Islet of Langerhans (tissue), 1 donor: ENCODE data around the gene SYNDIG1.

ENCODE experiments used
- FAIRE-seq: peaks from one replicate; lab custom pipeline; 2011; peaks lifted over from hg19 to GRCh38; lab: Jason Lieb, UNC

Gene SYNDIG1

GRCh38 chr20:24694157-24694726, 224.8 kb downstream of the SYNDIG1 start:
- no peak for FAIRE-seq

- FAIRE-seq = no peak
These were observed 225.5 kb downstream of the SYNDIG1 start for GRCh38 chr20:24694727-24695528.

- FAIRE-seq = no peak
These were observed 226.2 kb downstream of the SYNDIG1 start for GRCh38 chr20:24695529-24696225.

GRCh38 chr20:24696396-24696795, 227.0 kb downstream of the SYNDIG1 start:
- no peak for FAIRE-seq

GRCh38 chr20:24697411-24697810, 228.0 kb downstream of the SYNDIG1 start:
- FAIRE-seq = no peak

- FAIRE-seq = no peak
These were observed 228.8 kb downstream of the SYNDIG1 start for GRCh38 chr20:24698189-24698588.

- FAIRE-seq = no peak
These were observed 229.3 kb downstream of the SYNDIG1 start for GRCh38 chr20:24698706-24699206.

- no peak for FAIRE-seq
These were observed 230.1 kb downstream of the SYNDIG1 start for GRCh38 chr20:24699321-24700165.

- no peak for FAIRE-seq
These were observed 230.9 kb downstream of the SYNDIG1 start for GRCh38 chr20:24700166-24700860.

GRCh38 chr20:24701027-24701426, 231.6 kb downstream of the SYNDIG1 start:
- no peak for FAIRE-seq

- no peak for FAIRE-seq
These were observed 232.2 kb downstream of the SYNDIG1 start for GRCh38 chr20:24701668-24702067.

GRCh38 chr20:24702501-24703283, 233.3 kb downstream of the SYNDIG1 start:
- no peak for FAIRE-seq

GRCh38 chr20:24703284-24703610, 233.8 kb downstream of the SYNDIG1 start:
- FAIRE-seq = no peak

GRCh38 chr20:24704899-24705298, 235.5 kb downstream of the SYNDIG1 start:
- no peak for FAIRE-seq

GRCh38 chr20:24705486-24705885, 236.1 kb downstream of the SYNDIG1 start:
- FAIRE-seq = no peak

- FAIRE-seq = no peak
These were observed 239.2 kb downstream of the SYNDIG1 start for GRCh38 chr20:24708411-24709295.
